Lower leg skin (tissue), 3 donors: ENCODE measurements around the gene PLB1.

Experiments
- CTCF ChIP-seq, 3 donors: fragments of 450-650 bp; IDR thresholded peaks; one replicate each; pipeline ENCODE4 v1.5.1; 2016; ENCODE audit warnings: antibody characterized with exemption in 3 of 3, mild to moderate bottlenecking in 3 of 3, moderate library complexity in 2 of 3
- POLR2A ChIP-seq, 2 donors: fragments of 450-650 bp; IDR thresholded peaks; one replicate each; pipeline ENCODE4 v1.6.1; 2016 to 2017; ENCODE audit warnings: antibody characterized with exemption in 2 of 2, mild to moderate bottlenecking in 1 of 2, moderate library complexity in 1 of 2

- TF ChIP-seq CTCF (IDR thresholded peaks at IDR 0.05) (no peak), POLR2A (IDR thresholded peaks at IDR 0.05) (no peak)
Observed at GRCh38 chr2:28658369-28658768, 162.5 kb downstream of the PLB1 start.
